Naive thymus-derived CD4-positive, alpha-beta T cell (primary cell): ENCODE measurements around the gene L1CAM. TPM values are rescaled to one million over a fixed set of nuclear protein-coding genes. Genes with fewer than 3 reads are reported as not detected.

Experiments used
- polyA plus RNA-seq, 2 donors: library from polyadenylated mRNA; unstranded; fragments of 300-500 nt; fragmentation: Illumina TruSeq; gene quantifications; one replicate each; pipeline ENCODE4 v1.2.3, GENCODE V29; 2021
- total RNA-seq, 6 experiments: library from RNA in 5 of 6; stranded (reverse) in 5 of 6; gene quantifications; 1 replicate in 5 of 6; 2 replicates in 1 of 6; pipeline ENCODE4 v1.2.3 and lab custom pipeline; 2021 to 2026

L1CAM gene
- total and polyA plus RNA-seq, 7 experiments from 2014 or later: 0.16 to 9.2 (median 1.1) TPM; not detected in 2

Other genes starting within 250 kb of the L1CAM start
- not detected for gene DUSP9, start 239.0 kb downstream of the L1CAM start, total RNA-seq
- gene DUSP9, start 239.0 kb downstream of the L1CAM start, polyA plus RNA-seq: not detected
- gene PNCK, start 212.4 kb downstream of the L1CAM start, total RNA-seq: 1 to 10 TPM in 1 of 5 experiments, under 1 TPM in 2, not detected in 2; 0.35 to 1.1 (median 0.58) TPM
- gene PNCK, start 212.4 kb downstream of the L1CAM start, polyA plus RNA-seq: not detected
- 1 to 10 TPM in 2 of 5 experiments, under 1 TPM in 3; 0.14 to 2.6 (median 0.84) TPM for gene SLC6A8, start 198.2 kb downstream of the L1CAM start, total RNA-seq
- gene SLC6A8, start 198.2 kb downstream of the L1CAM start, polyA plus RNA-seq: under 1 TPM in 1 of 2 donors, not detected in 1; 0.10 TPM
- 100 to 1,000 TPM in 4 of 5 experiments, 10 to 100 TPM in 1; 80.2 to 153 (median 117) TPM for gene BCAP31, start 161.8 kb downstream of the L1CAM start, total RNA-seq
- gene BCAP31, start 161.8 kb downstream of the L1CAM start, polyA plus RNA-seq: 100 to 1,000 TPM; 297 to 329 TPM
- 10 to 100 TPM in 3 of 5 experiments, 1 to 10 TPM in 2; 6.6 to 17.6 (median 10.2) TPM for gene ABCD1, start 161.3 kb downstream of the L1CAM start, total RNA-seq
- 1 to 10 TPM; 2.1 to 3.7 TPM for gene ABCD1, start 161.3 kb downstream of the L1CAM start, polyA plus RNA-seq
- gene PLXNB3, start 121.9 kb downstream of the L1CAM start, total RNA-seq: 1 to 10 TPM in 1 of 5 experiments, under 1 TPM in 2, not detected in 2; 0.45 to 1.6 (median 0.68) TPM
- not detected for gene PLXNB3, start 121.9 kb downstream of the L1CAM start, polyA plus RNA-seq
- gene SRPK3, start 105.1 kb downstream of the L1CAM start, total RNA-seq: not detected
- gene SRPK3, start 105.1 kb downstream of the L1CAM start, polyA plus RNA-seq: not detected
- gene IDH3G, start 91.8 kb downstream of the L1CAM start, total RNA-seq: 10 to 100 TPM; 44.1 to 73.1 (median 57.0) TPM
- gene IDH3G, start 91.8 kb downstream of the L1CAM start, polyA plus RNA-seq: 100 to 1,000 TPM in 1 of 2 donors, 10 to 100 TPM in 1; 89.2 to 125 TPM
- gene SSR4, start 91.5 kb downstream of the L1CAM start, total RNA-seq: 100 to 1,000 TPM; 156 to 299 (median 168) TPM
- gene SSR4, start 91.5 kb downstream of the L1CAM start, polyA plus RNA-seq: 100 to 1,000 TPM; 400 to 496 TPM
- gene PDZD4, start 55.6 kb downstream of the L1CAM start, total RNA-seq: 10 to 100 TPM in 2 of 5 experiments, under 1 TPM in 3; 0.32 to 29.0 (median 0.51) TPM
- under 1 TPM; 0.07 to 0.53 TPM for gene PDZD4, start 55.6 kb downstream of the L1CAM start, polyA plus RNA-seq
- under 1 TPM in 1 of 5 experiments, not detected in 4; 0.29 TPM for gene AVPR2, start 18.5 kb upstream of the L1CAM start, total RNA-seq
- gene AVPR2, start 18.5 kb upstream of the L1CAM start, polyA plus RNA-seq: not detected
- gene ARHGAP4, start 40.1 kb upstream of the L1CAM start, total RNA-seq: 100 to 1,000 TPM; 310 to 439 (median 377) TPM
- 100 to 1,000 TPM in 1 of 2 donors, 10 to 100 TPM in 1; 82.5 to 147 TPM for gene ARHGAP4, start 40.1 kb upstream of the L1CAM start, polyA plus RNA-seq
- 10 to 100 TPM; 45.2 to 79.7 (median 75.6) TPM for gene NAA10, start 48.9 kb upstream of the L1CAM start, total RNA-seq
- 10 to 100 TPM; 37.6 to 47.2 TPM for gene NAA10, start 48.9 kb upstream of the L1CAM start, polyA plus RNA-seq
- gene RENBP, start 58.5 kb upstream of the L1CAM start, total RNA-seq: 10 to 100 TPM; 14.8 to 32.7 (median 27.7) TPM
- 1 to 10 TPM in 1 of 2 donors, under 1 TPM in 1; 0.47 to 1.3 TPM for gene RENBP, start 58.5 kb upstream of the L1CAM start, polyA plus RNA-seq
- 100 to 1,000 TPM in 1 of 5 experiments, 10 to 100 TPM in 4; 52.3 to 106 (median 67.2) TPM for gene HCFC1, start 85.6 kb upstream of the L1CAM start, total RNA-seq
- gene HCFC1, start 85.6 kb upstream of the L1CAM start, polyA plus RNA-seq: 10 to 100 TPM in 1 of 2 donors, 1 to 10 TPM in 1; 6.6 to 15.0 TPM
- gene TMEM187, start 86.6 kb upstream of the L1CAM start, total RNA-seq: 10 to 100 TPM in 2 of 5 experiments, 1 to 10 TPM in 3; 1.4 to 13.4 (median 7.1) TPM
- 10 to 100 TPM in 1 of 2 donors, 1 to 10 TPM in 1; 10.0 to 22.7 TPM for gene TMEM187, start 86.6 kb upstream of the L1CAM start, polyA plus RNA-seq
- 100 to 1,000 TPM in 2 of 5 experiments, 10 to 100 TPM in 3; 50.6 to 120 (median 61.6) TPM for gene IRAK1, start 133.7 kb upstream of the L1CAM start, total RNA-seq
- 10 to 100 TPM; 20.0 to 47.2 TPM for gene IRAK1, start 133.7 kb upstream of the L1CAM start, polyA plus RNA-seq
- 100 to 1,000 TPM in 3 of 5 experiments, 10 to 100 TPM in 2; 72.7 to 155 (median 103) TPM for gene MECP2, start 211.5 kb upstream of the L1CAM start, total RNA-seq
- 10 to 100 TPM; 12.1 to 22.5 TPM for gene MECP2, start 211.5 kb upstream of the L1CAM start, polyA plus RNA-seq